ENCODE measurements around the gene CACNA2D3.

CACNA2D3 gene

GRCh38 chr3:54347060-54347459 is 224.7 kb downstream of the CACNA2D3 start:
- Histone ChIP-seq H3K9me3 (ENCODE audit: control insufficient read depth, insufficient read depth, low read length) (no peaks in the 10 kb centered on the region), H3K9ac (ENCODE audit: low read depth, low read length) (no peak overlapping the region), H3K4me1 (ENCODE audit: insufficient read depth, low read length) (peaks cover 42% of the 10 kb centered on the region), H3K36me3 (ENCODE audit: insufficient read depth, low read length) (no peaks in the 10 kb centered on the region)

DNA sequence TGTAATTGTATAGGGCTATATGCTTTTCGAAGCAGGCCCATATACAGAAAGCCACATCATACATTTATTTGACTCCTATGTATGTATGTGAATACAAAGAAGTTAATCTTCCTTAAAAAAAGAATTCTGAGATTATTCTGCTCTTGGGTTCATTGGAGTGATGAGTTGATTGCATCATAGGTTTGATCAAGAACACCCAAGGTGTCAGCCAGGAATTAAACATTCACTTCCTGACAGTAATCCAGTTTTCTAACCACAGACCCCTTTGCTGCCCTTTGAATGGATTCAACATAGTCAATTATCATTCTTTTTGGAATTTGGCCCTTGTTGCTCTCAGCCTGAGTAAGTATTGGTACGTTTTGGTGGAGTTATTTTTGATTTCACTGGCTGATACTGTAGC is 225.6 kb downstream of the CACNA2D3 start:
- peaks cover 39% of the 10 kb centered on the region for H3K4me1 ChIP-seq (ENCODE audit: insufficient read depth, low read length)
- H3K9ac ChIP-seq (ENCODE audit: low read depth, low read length), result no peak overlapping the region
- no peaks in the 10 kb centered on the region for H3K36me3 ChIP-seq (ENCODE audit: insufficient read depth, low read length)
- H3K9me3 ChIP-seq (ENCODE audit: control insufficient read depth, insufficient read depth, low read length), result no peaks in the 10 kb centered on the region

- H3K9me3 ChIP-seq (ENCODE audit: control insufficient read depth, insufficient read depth, low read length), result no peaks in the 10 kb centered on the region
Observed at GRCh38 chr3:54349231-54349652, 226.9 kb downstream of the CACNA2D3 start.

DNA sequence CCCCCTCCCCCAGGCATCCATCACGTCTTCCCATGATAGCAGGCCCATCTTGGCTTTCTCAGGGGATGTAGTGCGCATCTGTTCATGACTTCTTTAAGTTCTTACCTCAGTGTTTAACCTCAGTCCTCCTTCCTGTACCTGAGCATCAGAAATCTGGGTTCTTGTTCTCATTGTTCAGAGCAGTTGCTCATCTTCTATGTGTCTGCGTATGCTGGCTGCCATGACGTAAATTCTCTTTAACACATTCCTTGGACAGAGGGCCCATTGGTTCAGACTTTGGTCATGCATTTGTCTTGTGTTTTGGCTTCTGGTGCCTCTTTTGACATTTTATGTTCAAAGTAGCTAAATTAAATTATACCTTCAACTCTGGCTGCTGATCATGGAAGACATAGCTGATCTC is 227.3 kb downstream of the CACNA2D3 start:
- H3K9me3 ChIP-seq (ENCODE audit: control insufficient read depth, insufficient read depth, low read length), result no peaks in the 10 kb centered on the region

More at GRCh38 chr3:54349231-54349652, 226.9 kb downstream of the CACNA2D3 start:
- no peak overlapping the region for H3K9ac ChIP-seq (ENCODE audit: low read depth, low read length)
- no peaks in the 10 kb centered on the region for H3K36me3 ChIP-seq (ENCODE audit: insufficient read depth, low read length)
- H3K4me1 ChIP-seq (ENCODE audit: insufficient read depth, low read length), result peaks cover 28% of the 10 kb centered on the region

GRCh38 chr3:54353546-54353945 is 231.2 kb downstream of the CACNA2D3 start:
- Histone ChIP-seq H3K9me3 (ENCODE audit: control insufficient read depth, insufficient read depth, low read length) (no peaks in the 10 kb centered on the region), H3K36me3 (ENCODE audit: insufficient read depth, low read length) (no peaks in the 10 kb centered on the region), H3K9ac (ENCODE audit: low read depth, low read length) (no peak overlapping the region), H3K4me1 (ENCODE audit: insufficient read depth, low read length) (peaks cover 16% of the 10 kb centered on the region)

More for the DNA sequence above, 227.3 kb downstream of the CACNA2D3 start:
- Histone ChIP-seq H3K9ac (ENCODE audit: low read depth, low read length) (no peak overlapping the region), H3K36me3 (ENCODE audit: insufficient read depth, low read length) (no peaks in the 10 kb centered on the region), H3K4me1 (ENCODE audit: insufficient read depth, low read length) (peaks cover 24% of the 10 kb centered on the region)

DNA sequence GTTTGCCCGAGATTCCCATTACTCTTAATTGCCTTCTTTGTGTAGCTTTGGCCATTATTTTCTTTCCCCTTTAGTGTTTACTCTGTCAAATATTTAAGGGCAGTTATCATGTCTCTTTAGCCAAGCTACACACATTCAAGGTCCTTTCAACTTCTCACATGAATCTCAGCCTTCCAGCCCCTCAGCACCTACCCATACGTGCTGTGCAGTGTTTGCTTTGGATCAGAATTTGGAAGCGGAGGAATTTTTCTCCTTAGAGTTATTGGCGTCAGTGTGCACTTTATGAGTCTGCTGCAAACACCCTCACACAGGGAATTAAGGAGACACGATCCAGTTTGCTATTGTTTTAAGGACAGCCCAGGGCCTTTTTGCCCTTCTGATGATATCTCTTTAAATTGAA is 231.6 kb downstream of the CACNA2D3 start:
- Histone ChIP-seq H3K9ac (ENCODE audit: low read depth, low read length) (no peak overlapping the region), H3K9me3 (ENCODE audit: control insufficient read depth, insufficient read depth, low read length) (no peaks in the 10 kb centered on the region), H3K4me1 (ENCODE audit: insufficient read depth, low read length) (peaks cover 20% of the 10 kb centered on the region), H3K36me3 (ENCODE audit: insufficient read depth, low read length) (no peaks in the 10 kb centered on the region)

DNA sequence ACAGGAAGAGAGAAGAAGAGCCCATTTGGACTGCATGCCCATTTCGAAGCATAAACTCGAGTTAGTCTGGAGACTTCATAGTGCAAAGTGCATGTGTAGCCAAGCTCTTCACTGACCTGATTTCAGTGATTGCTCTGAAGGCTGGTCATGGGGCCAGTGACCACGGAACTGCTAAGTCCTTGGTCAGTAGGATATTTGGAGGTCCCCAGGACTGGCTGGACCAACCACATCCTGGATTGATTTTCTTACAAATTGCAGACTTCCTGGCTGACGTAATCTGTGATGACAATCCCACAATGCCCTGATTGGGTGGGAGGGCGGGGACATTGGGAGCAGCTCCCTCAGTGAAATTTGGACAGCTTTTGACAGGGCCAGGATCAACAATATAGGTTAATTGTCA is 233.4 kb downstream of the CACNA2D3 start:
- peaks cover 13% of the 10 kb centered on the region for H3K4me1 ChIP-seq (ENCODE audit: insufficient read depth, low read length)
- H3K9me3 ChIP-seq (ENCODE audit: control insufficient read depth, insufficient read depth, low read length), result no peaks in the 10 kb centered on the region
- no peak overlapping the region for H3K9ac ChIP-seq (ENCODE audit: low read depth, low read length)
- no peaks in the 10 kb centered on the region for H3K36me3 ChIP-seq (ENCODE audit: insufficient read depth, low read length)

DNA sequence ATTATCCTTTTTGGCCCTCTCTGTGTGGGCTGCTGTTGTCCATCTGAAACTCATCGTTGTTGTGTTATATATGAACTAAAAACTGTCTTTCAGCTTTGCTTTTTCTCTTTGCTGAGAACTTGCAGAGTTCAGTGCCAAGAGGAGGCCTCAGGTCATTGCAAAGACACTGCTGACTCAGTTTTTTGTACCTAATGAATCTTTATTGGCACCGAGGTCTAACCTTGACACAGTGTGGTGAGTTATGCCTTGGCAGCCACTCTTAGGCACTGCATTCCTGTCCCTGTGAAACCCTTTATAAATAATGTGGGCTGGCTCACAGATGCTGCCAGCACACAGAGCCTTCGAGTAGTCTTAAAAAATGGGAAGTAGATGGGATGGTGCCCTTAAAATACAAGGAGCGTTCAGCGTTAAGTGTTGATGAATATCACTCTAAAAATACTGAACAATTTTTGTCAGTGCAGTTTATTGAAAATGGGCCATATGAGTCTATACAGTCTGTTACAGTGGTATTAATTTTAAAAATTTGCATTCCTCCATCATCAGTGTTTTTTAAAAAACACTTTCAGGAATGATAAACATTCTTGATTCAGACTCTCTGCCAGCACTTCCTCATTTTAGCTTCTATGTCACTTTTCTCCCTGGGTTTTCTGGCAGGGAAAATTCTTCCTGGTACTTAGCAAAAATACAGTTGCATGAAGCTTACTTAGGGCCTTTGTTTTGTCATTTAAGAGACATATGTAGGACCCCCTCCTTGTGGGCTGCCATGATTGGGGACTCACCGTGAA is 234.1 kb downstream of the CACNA2D3 start:
- Histone ChIP-seq H3K4me1 (ENCODE audit: insufficient read depth, low read length) (peaks cover 13% of the 10 kb centered on the region), H3K9me3 (ENCODE audit: control insufficient read depth, insufficient read depth, low read length) (no peaks in the 10 kb centered on the region), H3K36me3 (ENCODE audit: insufficient read depth, low read length) (no peaks in the 10 kb centered on the region), H3K9ac (ENCODE audit: low read depth, low read length) (no peak overlapping the region)

GRCh38 chr3:54357301-54357700 is 234.9 kb downstream of the CACNA2D3 start:
- H3K9ac ChIP-seq (ENCODE audit: low read depth, low read length), result no peak overlapping the region
- H3K36me3 ChIP-seq (ENCODE audit: insufficient read depth, low read length), result no peaks in the 10 kb centered on the region
- H3K9me3 ChIP-seq (ENCODE audit: control insufficient read depth, insufficient read depth, low read length), result no peaks in the 10 kb centered on the region
- H3K4me1 ChIP-seq (ENCODE audit: insufficient read depth, low read length), result peaks cover 13% of the 10 kb centered on the region

DNA sequence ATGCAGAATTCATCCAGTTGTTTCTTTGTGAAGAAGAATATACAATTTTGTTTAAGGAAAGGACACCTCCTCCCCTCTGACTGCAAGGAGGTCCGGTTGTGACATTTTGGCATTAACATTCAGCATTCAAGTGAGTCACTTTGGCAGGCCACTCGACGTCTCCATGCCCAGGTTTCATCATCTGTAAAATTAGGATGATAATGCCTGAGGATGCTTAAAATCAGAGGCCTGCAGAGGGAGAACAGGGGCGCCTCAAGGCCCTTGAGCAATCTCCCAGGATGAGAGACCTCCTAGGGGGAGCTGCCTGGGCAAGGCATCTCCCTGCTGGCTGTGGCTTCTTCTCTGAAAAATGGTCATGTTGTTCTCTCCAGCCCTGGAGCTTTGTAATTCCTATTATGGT is 236.0 kb downstream of the CACNA2D3 start:
- H3K36me3 ChIP-seq (ENCODE audit: insufficient read depth, low read length), result no peaks in the 10 kb centered on the region
- H3K4me1 ChIP-seq (ENCODE audit: insufficient read depth, low read length), result peaks cover 13% of the 10 kb centered on the region
- H3K9me3 ChIP-seq (ENCODE audit: control insufficient read depth, insufficient read depth, low read length), result no peaks in the 10 kb centered on the region
- no peak overlapping the region for H3K9ac ChIP-seq (ENCODE audit: low read depth, low read length)

DNA sequence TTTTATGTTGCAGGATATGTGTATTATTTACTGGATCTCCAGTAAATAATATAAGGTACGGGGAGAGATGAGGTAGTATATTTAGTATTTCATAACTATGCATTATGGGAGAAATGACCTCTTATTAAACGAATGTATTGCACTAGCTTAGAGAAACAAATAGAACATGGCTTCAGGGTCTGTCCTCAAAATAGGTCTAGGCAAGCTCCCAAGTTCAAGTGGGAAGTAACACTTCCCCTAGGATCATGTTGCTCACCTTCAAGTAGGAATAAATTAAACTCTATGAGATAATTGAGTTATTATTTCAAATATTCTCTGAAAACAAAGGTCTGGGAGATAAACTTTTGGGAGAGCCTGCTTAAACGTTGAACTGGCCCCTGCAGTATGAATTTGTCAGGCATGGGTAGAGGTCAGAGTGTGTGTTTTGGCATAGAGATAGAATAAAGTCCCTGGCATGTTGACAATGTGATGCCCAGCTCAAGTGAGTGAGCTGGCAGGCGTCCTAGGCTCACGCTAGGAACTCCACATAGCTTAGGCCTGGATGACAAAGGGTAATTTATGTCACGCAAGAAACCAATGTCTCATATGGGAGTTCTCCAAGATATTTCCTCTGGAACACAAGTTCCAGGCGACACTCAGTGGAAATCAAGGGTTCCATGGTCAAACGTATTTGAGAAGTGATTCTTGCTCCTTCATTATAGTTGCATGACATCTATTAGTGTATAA is 236.8 kb downstream of the CACNA2D3 start:
- Histone ChIP-seq H3K9ac (ENCODE audit: low read depth, low read length) (no peak overlapping the region), H3K9me3 (ENCODE audit: control insufficient read depth, insufficient read depth, low read length) (no peaks in the 10 kb centered on the region), H3K4me1 (ENCODE audit: insufficient read depth, low read length) (peaks cover 13% of the 10 kb centered on the region), H3K36me3 (ENCODE audit: insufficient read depth, low read length) (no peaks in the 10 kb centered on the region)

GRCh38 chr3:54360320-54360719 is 238.0 kb downstream of the CACNA2D3 start:
- peaks cover 13% of the 10 kb centered on the region for H3K4me1 ChIP-seq (ENCODE audit: insufficient read depth, low read length)

GRCh38 chr3:54361746-54362283 is 239.5 kb downstream of the CACNA2D3 start:
- H3K4me1 ChIP-seq (ENCODE audit: insufficient read depth, low read length), result peaks cover 13% of the 10 kb centered on the region
- H3K36me3 ChIP-seq (ENCODE audit: insufficient read depth, low read length), result no peaks in the 10 kb centered on the region
- no peak overlapping the region for H3K9ac ChIP-seq (ENCODE audit: low read depth, low read length)
- no peaks in the 10 kb centered on the region for H3K9me3 ChIP-seq (ENCODE audit: control insufficient read depth, insufficient read depth, low read length)

More at GRCh38 chr3:54360320-54360719, 238.0 kb downstream of the CACNA2D3 start:
- no peak overlapping the region for H3K9ac ChIP-seq (ENCODE audit: low read depth, low read length)
- no peaks in the 10 kb centered on the region for H3K9me3 ChIP-seq (ENCODE audit: control insufficient read depth, insufficient read depth, low read length)
- no peaks in the 10 kb centered on the region for H3K36me3 ChIP-seq (ENCODE audit: insufficient read depth, low read length)

- no peaks in the 10 kb centered on the region for H3K36me3 ChIP-seq (ENCODE audit: insufficient read depth, low read length)
- H3K4me1 ChIP-seq (ENCODE audit: insufficient read depth, low read length), result 0 out of 2 replicates have a peak, but pooled peaks cover 3% of the 10 kb centered on the region
- no peak overlapping the region for H3K9ac ChIP-seq (ENCODE audit: low read depth, low read length)
- H3K9me3 ChIP-seq (ENCODE audit: control insufficient read depth, insufficient read depth, low read length), result no peaks in the 10 kb centered on the region
Observed at GRCh38 chr3:54366007-54366750, 243.8 kb downstream of the CACNA2D3 start.
